ENCODE measurements around the gene RAD54L. TPM values are rescaled to one million over a fixed set of nuclear protein-coding genes. Genes with fewer than 3 reads are reported as not detected.
A peak's percentile ranks its signal among the peaks of the same experiment; 100 is the strongest.
"Not testable (repeated sequence)": the region's sequence is repeated elsewhere in the genome, so short reads cannot be mapped to it uniquely, and the experiment has no call there.

The RAD54L gene
- total and polyA plus RNA-seq, 2 donors: 2.6 to 9.2 TPM

DNA sequence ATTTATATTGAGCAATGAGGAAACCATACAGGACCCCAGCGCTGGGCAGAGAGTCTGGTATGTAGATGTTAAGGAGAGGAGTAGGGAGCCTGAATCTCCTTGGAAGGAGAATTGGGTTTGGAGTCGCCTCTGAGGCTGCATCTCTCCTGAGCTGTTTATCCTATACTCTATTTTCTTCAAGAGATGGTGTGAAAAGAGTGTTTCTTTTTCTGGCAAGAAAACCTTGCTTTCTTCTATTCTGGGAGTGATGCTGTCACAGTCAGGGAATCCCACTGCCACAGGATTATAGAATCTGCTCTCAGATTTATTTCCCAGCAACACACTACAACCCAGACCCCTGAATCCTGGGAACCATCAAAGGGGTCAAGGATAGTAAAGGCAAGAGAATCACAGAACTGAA is 41.2 kb upstream of the RAD54L start:
- H3K27ac ChIP-seq (ENCODE audit: low read depth in 1 of 2, low read length in 1 of 2): no peak overlapping the region
- DNase-seq (ENCODE audit: low read depth in 6 of 9, low spot score in 9 of 9): no peak
- peaks cover 0 to 8% of the 10 kb centered on the region in 2 donors for H3K27me3 ChIP-seq (ENCODE audit: control insufficient read depth in 2 of 2, insufficient read depth in 1 of 2, low read length in 1 of 2)
- H3K4me3 ChIP-seq (ENCODE audit: low read length in 2 of 2): no peak overlapping the region
- H3K36me3 ChIP-seq (ENCODE audit: control insufficient read depth in 2 of 2, insufficient read depth in 2 of 2, low read length in 1 of 2): no peaks in the 10 kb centered on the region
- no peaks in the 10 kb centered on the region for H3K9me3 ChIP-seq (ENCODE audit: control insufficient read depth in 2 of 2, insufficient read depth in 1 of 2, low read length in 1 of 2)
- H3K4me1 ChIP-seq (ENCODE audit: control insufficient read depth in 2 of 2, insufficient read depth in 2 of 2, low read length in 2 of 2): peaks cover 8 to 14% of the 10 kb centered on the region in 2 donors
- 95% methylated on average over 2 of the region's 2 CpGs for WGBS

DNA sequence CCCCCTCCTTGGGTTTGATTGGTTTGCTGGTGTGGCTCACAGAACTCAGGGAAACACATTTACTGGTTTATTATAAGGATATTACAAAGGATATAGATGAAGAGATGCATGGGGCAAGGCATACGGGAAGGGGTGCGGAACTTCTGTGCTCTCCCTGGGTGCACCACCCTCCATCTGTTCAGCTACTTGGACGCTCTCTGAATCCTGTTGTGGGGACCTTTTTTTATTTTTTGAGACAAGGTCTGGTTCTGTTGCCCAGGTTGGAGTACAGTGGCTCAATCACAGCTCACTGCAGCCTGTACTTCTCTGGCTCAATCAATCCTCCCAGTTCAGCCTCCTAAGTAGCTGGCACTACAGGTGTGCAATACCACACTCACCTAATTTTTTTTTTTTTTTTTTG is 37.0 kb upstream of the RAD54L start:
- WGBS: over 99% methylated on average over 3 of the region's 3 CpGs

DNA sequence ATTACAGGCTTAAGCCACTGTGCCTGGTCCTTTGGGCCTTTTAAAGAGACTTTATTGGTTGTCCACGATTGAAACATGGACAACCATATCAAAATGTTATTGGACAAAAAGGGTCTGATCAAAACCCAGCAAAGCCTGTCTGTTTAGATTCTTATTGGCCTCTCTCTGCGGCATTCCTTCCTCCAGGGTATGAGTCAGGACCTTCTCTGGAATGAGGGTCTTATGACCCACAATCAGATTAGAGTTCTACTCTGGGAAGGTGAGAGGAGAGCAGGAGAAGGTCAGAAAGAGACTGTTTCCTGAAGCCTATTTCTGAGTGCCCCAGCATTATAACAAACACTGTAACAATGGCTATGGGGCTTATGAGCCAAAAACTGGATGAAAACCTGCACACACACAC is 36.5 kb upstream of the RAD54L start:
- H3K36me3 ChIP-seq (ENCODE audit: control insufficient read depth in 2 of 2, insufficient read depth in 2 of 2, low read length in 1 of 2): no peaks in the 10 kb centered on the region
- no peaks in the 10 kb centered on the region for H3K4me1 ChIP-seq (ENCODE audit: control insufficient read depth in 2 of 2, insufficient read depth in 2 of 2, low read length in 2 of 2)
- H3K4me3 ChIP-seq (ENCODE audit: low read length in 2 of 2): no peak overlapping the region
- no peaks in the 10 kb centered on the region for H3K27me3 ChIP-seq (ENCODE audit: control insufficient read depth in 2 of 2, insufficient read depth in 1 of 2, low read length in 1 of 2)
- no peak for DNase-seq (ENCODE audit: low read depth in 6 of 9, low spot score in 9 of 9)
- H3K27ac ChIP-seq (ENCODE audit: low read depth in 1 of 2, low read length in 1 of 2): no peak overlapping the region
- H3K9me3 ChIP-seq (ENCODE audit: control insufficient read depth in 2 of 2, insufficient read depth in 1 of 2, low read length in 1 of 2): no peaks in the 10 kb centered on the region
- WGBS: 94% methylated on average over 2 of the region's 2 CpGs

More for the DNA sequence above, 37.0 kb upstream of the RAD54L start:
- Histone ChIP-seq H3K27ac (ENCODE audit: low read depth in 1 of 2, low read length in 1 of 2) (no peak overlapping the region), H3K27me3 (ENCODE audit: control insufficient read depth in 2 of 2, insufficient read depth in 1 of 2, low read length in 1 of 2) (no peaks in the 10 kb centered on the region), H3K36me3 (ENCODE audit: control insufficient read depth in 2 of 2, insufficient read depth in 2 of 2, low read length in 1 of 2) (no peaks in the 10 kb centered on the region), H3K9me3 (ENCODE audit: control insufficient read depth in 2 of 2, insufficient read depth in 1 of 2, low read length in 1 of 2) (no peaks in the 10 kb centered on the region), H3K4me3 (ENCODE audit: low read length in 2 of 2) (no peak overlapping the region), H3K4me1 (ENCODE audit: control insufficient read depth in 2 of 2, insufficient read depth in 2 of 2, low read length in 2 of 2) (no peaks in the 10 kb centered on the region)
- no peak for DNase-seq (ENCODE audit: low read depth in 6 of 9, low spot score in 9 of 9)

DNA sequence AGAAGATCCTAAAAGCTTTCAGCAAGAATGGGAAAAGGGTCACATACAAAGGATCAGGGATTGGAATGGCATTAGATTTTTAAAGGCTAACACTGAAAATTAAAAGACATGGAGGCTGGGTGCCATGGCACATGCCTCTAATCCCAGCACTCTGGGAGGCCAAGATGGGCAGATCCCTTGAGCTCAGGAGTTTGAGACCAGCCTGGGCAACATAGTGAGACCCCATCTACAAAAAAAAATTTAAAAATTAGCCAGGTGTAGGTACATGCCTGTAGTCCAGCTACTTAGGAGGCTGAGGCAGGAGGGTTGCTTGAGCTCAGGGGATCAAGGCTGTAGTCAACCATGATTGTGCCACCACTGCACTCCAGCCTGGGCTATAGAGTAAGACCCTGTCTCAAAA is 32.1 kb upstream of the RAD54L start:
- H3K36me3 ChIP-seq (ENCODE audit: control insufficient read depth in 2 of 2, insufficient read depth in 2 of 2, low read length in 1 of 2): no peaks in the 10 kb centered on the region
- no peak overlapping the region for H3K27ac ChIP-seq (ENCODE audit: low read depth in 1 of 2, low read length in 1 of 2)
- H3K4me3 ChIP-seq (ENCODE audit: low read length in 2 of 2): no peak overlapping the region
- DNase-seq (ENCODE audit: low read depth in 6 of 9, low spot score in 9 of 9): no peak
- H3K4me1 ChIP-seq (ENCODE audit: control insufficient read depth in 2 of 2, insufficient read depth in 2 of 2, low read length in 2 of 2): no peaks in the 10 kb centered on the region
- H3K27me3 ChIP-seq (ENCODE audit: control insufficient read depth in 2 of 2, insufficient read depth in 1 of 2, low read length in 1 of 2): no peaks in the 10 kb centered on the region
- no peaks in the 10 kb centered on the region for H3K9me3 ChIP-seq (ENCODE audit: control insufficient read depth in 2 of 2, insufficient read depth in 1 of 2, low read length in 1 of 2)

DNA sequence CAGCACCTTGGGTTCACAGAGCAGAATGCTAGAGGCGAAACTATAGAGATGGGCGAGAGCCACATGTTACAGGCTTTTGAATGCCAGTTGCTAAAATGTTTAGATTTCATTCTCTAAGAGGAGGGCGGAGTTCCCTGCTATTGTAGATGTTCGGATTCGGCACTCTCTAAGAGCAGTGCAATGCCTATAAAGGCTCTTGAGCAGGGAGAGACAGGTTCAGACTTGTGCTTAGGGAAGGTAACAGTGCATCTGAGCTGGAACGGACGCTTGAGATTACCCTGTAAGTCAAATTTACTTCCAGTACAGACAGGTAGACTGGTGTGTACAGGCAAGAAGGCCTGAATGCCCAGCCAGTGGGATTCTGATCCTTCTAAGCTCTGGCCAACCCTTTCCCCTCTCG is 29.1 kb upstream of the RAD54L start:
- 96% methylated on average over 8 of the region's 8 CpGs for WGBS
- Histone ChIP-seq H3K36me3 (ENCODE audit: control insufficient read depth in 2 of 2, insufficient read depth in 2 of 2, low read length in 1 of 2) (no peaks in the 10 kb centered on the region), H3K4me3 (ENCODE audit: low read length in 2 of 2) (no peak overlapping the region), H3K4me1 (ENCODE audit: control insufficient read depth in 2 of 2, insufficient read depth in 2 of 2, low read length in 2 of 2) (no peaks in the 10 kb centered on the region), H3K27ac (ENCODE audit: low read depth in 1 of 2, low read length in 1 of 2) (peak overlapping the region in 1 of 2 donors; percentile 64), H3K9me3 (ENCODE audit: control insufficient read depth in 2 of 2, insufficient read depth in 1 of 2, low read length in 1 of 2) (no peaks in the 10 kb centered on the region), H3K27me3 (ENCODE audit: control insufficient read depth in 2 of 2, insufficient read depth in 1 of 2, low read length in 1 of 2) (no peaks in the 10 kb centered on the region)
- DNase-seq (ENCODE audit: low read depth in 6 of 9, low spot score in 9 of 9): peak in 1 of 9 donors; percentile 10

DNA sequence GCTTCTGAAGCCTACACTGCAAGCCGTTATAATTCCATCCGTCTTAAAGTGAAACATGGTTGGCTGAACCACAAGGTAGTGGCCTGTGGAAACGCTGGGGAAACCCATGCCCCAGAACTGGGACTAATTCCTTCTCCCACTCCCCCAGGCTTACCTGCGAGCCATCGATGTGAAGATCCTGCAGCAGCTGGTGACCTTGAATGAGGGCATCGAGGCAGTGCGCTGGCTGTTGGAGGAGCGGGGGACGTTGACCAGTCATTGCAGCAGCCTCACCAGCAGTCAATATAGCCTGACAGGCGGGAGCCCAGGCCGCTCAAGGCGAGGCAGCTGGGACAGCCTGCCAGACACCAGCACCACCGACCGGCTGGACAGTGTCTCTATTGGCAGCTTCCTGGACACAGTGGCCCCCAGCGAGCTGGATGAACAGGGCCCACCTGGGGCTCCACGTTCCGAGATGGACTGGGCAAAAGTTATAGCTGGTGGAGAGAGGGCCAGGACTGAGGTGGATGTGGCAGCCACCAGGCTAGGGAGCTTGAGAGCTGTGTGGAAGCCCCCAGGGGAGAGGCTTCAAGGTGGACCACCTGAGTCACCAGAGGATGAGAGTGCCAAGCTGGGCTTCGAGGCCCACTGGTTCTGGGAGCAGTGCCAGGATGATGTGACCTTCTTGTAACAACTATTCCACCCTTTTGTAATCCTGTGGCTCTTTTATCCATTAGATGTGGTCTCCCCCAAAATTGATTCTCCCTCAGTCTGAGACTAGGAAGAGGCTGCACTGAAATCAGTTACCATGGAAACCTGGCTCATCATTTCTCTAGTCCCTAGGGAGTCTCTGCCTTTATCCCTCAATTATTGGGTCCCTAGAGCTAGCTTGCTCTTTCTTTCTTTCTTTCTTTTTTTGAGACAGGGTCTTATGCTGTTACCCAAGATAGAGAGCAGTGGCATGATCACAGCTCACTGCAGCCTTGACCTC is 27.7 kb upstream of the RAD54L start:
- no peaks in the 10 kb centered on the region for H3K9me3 ChIP-seq (ENCODE audit: control insufficient read depth in 2 of 2, insufficient read depth in 1 of 2, low read length in 1 of 2)
- H3K27me3 ChIP-seq (ENCODE audit: control insufficient read depth in 2 of 2, insufficient read depth in 1 of 2, low read length in 1 of 2): no peaks in the 10 kb centered on the region
- 96% methylated on average over 18 of the region's 18 CpGs for WGBS
- peaks cover 0 to 2% of the 10 kb centered on the region in 2 donors for H3K4me1 ChIP-seq (ENCODE audit: control insufficient read depth in 2 of 2, insufficient read depth in 2 of 2, low read length in 2 of 2)
- H3K36me3 ChIP-seq (ENCODE audit: control insufficient read depth in 2 of 2, insufficient read depth in 2 of 2, low read length in 1 of 2): no peaks in the 10 kb centered on the region
- H3K27ac ChIP-seq (ENCODE audit: low read depth in 1 of 2, low read length in 1 of 2): no peak overlapping the region
- DNase-seq (ENCODE audit: low read depth in 6 of 9, low spot score in 9 of 9): no peak
- no peak overlapping the region for H3K4me3 ChIP-seq (ENCODE audit: low read length in 2 of 2)

DNA sequence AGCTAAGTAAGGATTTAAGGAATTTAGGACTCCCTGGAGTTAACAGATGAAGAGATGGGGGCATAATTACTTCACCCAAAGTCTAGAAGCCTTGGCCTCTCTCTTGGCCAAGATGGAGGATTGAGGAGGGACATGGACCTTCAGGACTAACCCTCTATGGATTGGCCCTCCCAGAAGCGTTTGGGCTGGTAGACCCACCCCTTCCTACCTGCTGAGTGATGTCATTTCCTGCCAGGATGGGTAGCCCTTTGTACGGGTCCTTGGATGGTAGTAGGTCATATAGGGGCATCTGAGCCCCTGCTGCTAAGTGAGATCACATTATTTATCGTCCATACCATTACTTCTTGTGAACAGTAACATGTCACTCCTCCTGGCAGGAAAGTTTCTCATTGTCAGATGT is 26.8 kb upstream of the RAD54L start:
- 94% methylated on average over 3 of the region's 3 CpGs for WGBS
- Histone ChIP-seq H3K9me3 (ENCODE audit: control insufficient read depth in 2 of 2, insufficient read depth in 1 of 2, low read length in 1 of 2) (no peaks in the 10 kb centered on the region), H3K27me3 (ENCODE audit: control insufficient read depth in 2 of 2, insufficient read depth in 1 of 2, low read length in 1 of 2) (no peaks in the 10 kb centered on the region), H3K4me1 (ENCODE audit: control insufficient read depth in 2 of 2, insufficient read depth in 2 of 2, low read length in 2 of 2) (peaks cover 0 to 2% of the 10 kb centered on the region in 2 donors), H3K4me3 (ENCODE audit: low read length in 2 of 2) (no peak overlapping the region), H3K36me3 (ENCODE audit: control insufficient read depth in 2 of 2, insufficient read depth in 2 of 2, low read length in 1 of 2) (no peaks in the 10 kb centered on the region), H3K27ac (ENCODE audit: low read depth in 1 of 2, low read length in 1 of 2) (no peak overlapping the region)
- DNase-seq (ENCODE audit: low read depth in 6 of 9, low spot score in 9 of 9): no peak

DNA sequence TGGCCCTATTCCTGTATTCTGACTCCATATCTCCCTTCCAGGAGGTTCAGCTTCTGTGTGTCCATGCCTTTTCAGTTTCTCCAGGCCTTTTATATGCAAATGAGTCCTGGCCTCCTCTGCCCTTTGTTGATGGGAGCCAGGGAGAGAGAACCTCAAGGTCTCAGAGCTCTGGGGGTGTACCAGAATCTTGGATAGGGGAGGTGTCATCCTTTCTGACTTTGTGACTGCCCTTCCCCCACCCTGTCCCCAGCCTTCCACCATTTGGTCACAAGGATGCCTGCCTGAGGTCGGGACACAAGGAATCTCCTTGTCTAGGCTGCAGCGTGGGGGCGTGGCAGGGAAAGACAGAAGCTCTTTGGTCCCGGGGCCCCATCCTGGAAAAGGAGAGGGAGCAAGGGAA is 25.8 kb upstream of the RAD54L start:
- WGBS: 94% methylated on average over 4 of the region's 4 CpGs
- no peaks in the 10 kb centered on the region for H3K36me3 ChIP-seq (ENCODE audit: control insufficient read depth in 2 of 2, insufficient read depth in 2 of 2, low read length in 1 of 2)
- no peak for DNase-seq (ENCODE audit: low read depth in 6 of 9, low spot score in 9 of 9)

DNA sequence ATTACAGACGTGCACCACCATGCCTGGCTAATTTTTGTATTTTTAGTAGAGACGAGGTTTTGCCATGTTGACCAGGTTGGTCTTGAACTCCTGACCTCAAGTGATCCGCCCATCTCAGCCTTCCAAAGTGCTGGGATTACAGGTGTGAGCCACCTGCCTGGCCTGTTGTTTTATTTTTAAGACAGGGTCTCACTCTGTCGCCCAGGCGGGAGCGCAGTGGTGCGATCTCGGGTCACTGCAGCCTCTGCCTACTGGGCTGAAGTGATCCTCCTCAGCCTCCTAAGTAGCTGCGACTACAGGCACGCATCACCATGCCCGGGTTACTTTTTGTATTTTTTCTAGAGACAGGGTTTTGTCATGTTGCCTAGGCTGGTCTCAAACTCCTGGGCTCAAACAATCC is 24.5 kb upstream of the RAD54L start:
- 86% methylated on average over 11 of the region's 11 CpGs for WGBS

More for the DNA sequence above, 25.8 kb upstream of the RAD54L start:
- Histone ChIP-seq H3K4me3 (ENCODE audit: low read length in 2 of 2) (no peak overlapping the region), H3K9me3 (ENCODE audit: control insufficient read depth in 2 of 2, insufficient read depth in 1 of 2, low read length in 1 of 2) (no peaks in the 10 kb centered on the region), H3K27ac (ENCODE audit: low read depth in 1 of 2, low read length in 1 of 2) (no peak overlapping the region), H3K4me1 (ENCODE audit: control insufficient read depth in 2 of 2, insufficient read depth in 2 of 2, low read length in 2 of 2) (peaks cover 0 to 2% of the 10 kb centered on the region in 2 donors), H3K27me3 (ENCODE audit: control insufficient read depth in 2 of 2, insufficient read depth in 1 of 2, low read length in 1 of 2) (no peaks in the 10 kb centered on the region)

More for the DNA sequence above, 24.5 kb upstream of the RAD54L start:
- H3K4me3 ChIP-seq (ENCODE audit: low read length in 2 of 2); DNase-seq (ENCODE audit: low read depth in 6 of 9, low spot score in 9 of 9); H3K9me3 ChIP-seq (ENCODE audit: control insufficient read depth in 2 of 2, insufficient read depth in 1 of 2, low read length in 1 of 2); H3K36me3 ChIP-seq (ENCODE audit: control insufficient read depth in 2 of 2, insufficient read depth in 2 of 2, low read length in 1 of 2); H3K27me3 ChIP-seq (ENCODE audit: control insufficient read depth in 2 of 2, insufficient read depth in 1 of 2, low read length in 1 of 2); H3K27ac ChIP-seq (ENCODE audit: low read depth in 1 of 2, low read length in 1 of 2); H3K4me1 ChIP-seq (ENCODE audit: control insufficient read depth in 2 of 2, insufficient read depth in 2 of 2, low read length in 2 of 2): not testable (repeated sequence)

Data from thymus (tissue), 11 donors.